Endodermal cell (in vitro differentiated cells): ENCODE data around the gene CBR3. TPM values are rescaled to one million over a fixed set of nuclear protein-coding genes. Genes with fewer than 3 reads are reported as not detected.
A peak's percentile ranks its signal among the peaks of the same experiment; 100 is the strongest.

Source experiments
- DNase-seq: peaks from one replicate; pipeline ENCODE4 v3.0.0-alpha.2; 2017
- H3K27ac ChIP-seq: 2 replicates; pipeline ENCODE4 v1.5.1; 2013; ENCODE audit warnings: mild to moderate bottlenecking, low read depth, low read length, moderate library complexity
- H3K27me3 ChIP-seq: 2 replicates; pipeline ENCODE4 v1.6.1; 2013; ENCODE audit warnings: mild to moderate bottlenecking, low read length, moderate library complexity; ENCODE audit not compliant: insufficient read depth, control insufficient read depth, poor library complexity, severe bottlenecking
- H3K36me3 ChIP-seq: 2 replicates; pipeline ENCODE4 v1.7.0; 2013; ENCODE audit warnings: mild to moderate bottlenecking, low read length, moderate library complexity; ENCODE audit not compliant: control insufficient read depth, insufficient read depth
- H3K4me1 ChIP-seq: one replicate; pipeline ENCODE4 v1.7.0; 2013; ENCODE audit warnings: low read length; ENCODE audit not compliant: control insufficient read depth, insufficient read depth
- H3K4me3 ChIP-seq: 2 replicates; pipeline ENCODE4 v1.5.1; 2013; ENCODE audit warnings: mild to moderate bottlenecking, low read length, moderate library complexity
- H3K9ac ChIP-seq: 2 replicates; pipeline ENCODE4 v1.6.1; 2013; ENCODE audit warnings: mild to moderate bottlenecking, low read length, moderate library complexity; ENCODE audit not compliant: poor library complexity, severe bottlenecking; ENCODE audit errors: extremely low read depth
- H3K9me3 ChIP-seq: 2 replicates; pipeline ENCODE4 v1.6.1; 2013; ENCODE audit warnings: mild to moderate bottlenecking, low read length, moderate library complexity; ENCODE audit not compliant: control insufficient read depth
- H3K27ac Mint-ChIP-seq: 2 replicates; pipeline ENCODE4 v1.8.0; 2020; ENCODE audit warnings: mixed read lengths
- H3K27me3 Mint-ChIP-seq: 2 replicates; pipeline ENCODE4 v1.8.0; 2021; ENCODE audit warnings: mild to moderate bottlenecking, mixed read lengths; ENCODE audit not compliant: insufficient read depth
- H3K36me3 Mint-ChIP-seq: 2 replicates; pipeline ENCODE4 v1.8.0; 2020; ENCODE audit warnings: low read depth, mixed read lengths
- H3K4me1 Mint-ChIP-seq: 2 replicates; pipeline ENCODE4 v1.8.0; 2020; ENCODE audit warnings: mixed read lengths
- H3K4me3 Mint-ChIP-seq: 2 replicates; pipeline ENCODE4 v1.8.0; 2020; ENCODE audit warnings: mild to moderate bottlenecking, moderate library complexity, mixed read lengths
- H3K9me3 Mint-ChIP-seq: 2 replicates; pipeline ENCODE4 v1.8.0; 2020; ENCODE audit warnings: mild to moderate bottlenecking, mixed read lengths
- CTCF ChIP-seq: fragments of 200-600 bp; sonication (generic); conservative IDR thresholded peaks from 2 replicates; pipeline ENCODE4 v1.5.0; 2021; ENCODE audit warnings: antibody characterized with exemption, mild to moderate bottlenecking
- WGBS, 2 experiments: methylation state at CpG; one replicate each; pipeline versions ENCODE4 v1.1.5 to v1.1.7; 2013; ENCODE audit warnings: missing lambda C conversion rate in 2 of 2, mixed read lengths in 1 of 2; ENCODE audit not compliant: insufficient coverage in 1 of 2, insufficient read length in 1 of 2; 5-methylcytosine and 5-hydroxymethylcytosine counted together
- total RNA-seq, 2 donors: library from RNA; stranded (reverse); fragmentation: NEBNext Ultra II Directional in 1 of 2; extraction: Animal tissue kit (Norgen Biotek cat#: 25700) in 1 of 2; gene quantifications; 2 replicates in 1 of 2; 3 replicates in 1 of 2; pipeline ENCODE4 v1.2.1, GENCODE V29; 2021

CBR3 gene
- total RNA-seq, 2 donors from 2014 or later = not detected

GRCh38 chr21:36125512-36126207 lies 9.2 kb upstream of the CBR3 start:
- Mint-ChIP-seq H3K9me3 (no peaks in the 10 kb centered on the region), H3K4me3 (no peak overlapping the region), H3K36me3 (no peaks in the 10 kb centered on the region), H3K27me3 (peaks cover 6% of the 10 kb centered on the region), H3K4me1 (peaks cover 22% of the 10 kb centered on the region), H3K27ac (no peak overlapping the region)
- no peaks in the 10 kb centered on the region for H3K4me1 ChIP-seq
- WGBS, 2 experiments = 52 to 55% methylated on average over 6 to 9 of the region's 9 CpGs
- H3K27me3 ChIP-seq = peaks cover 2% of the 10 kb centered on the region
- H3K27ac ChIP-seq = no peak overlapping the region
- peak; percentile 89 for TF ChIP-seq CTCF
- H3K4me3 ChIP-seq = no peak overlapping the region
- peak; percentile 79 for DNase-seq
- H3K9me3 ChIP-seq = no peaks in the 10 kb centered on the region
- no peak overlapping the region for H3K9ac ChIP-seq
- H3K36me3 ChIP-seq = no peaks in the 10 kb centered on the region

GRCh38 chr21:36126208-36126565 lies 8.7 kb upstream of the CBR3 start:
- H3K36me3 Mint-ChIP-seq = no peaks in the 10 kb centered on the region
- Histone ChIP-seq H3K9me3 (no peaks in the 10 kb centered on the region), H3K4me3 (no peak overlapping the region), H3K27ac (no peak overlapping the region), H3K9ac (no peak overlapping the region), H3K27me3 (peaks cover 7% of the 10 kb centered on the region), H3K36me3 (no peaks in the 10 kb centered on the region), H3K4me1 (no peaks in the 10 kb centered on the region)
- no peak overlapping the region for H3K4me3 Mint-ChIP-seq
- H3K9me3 Mint-ChIP-seq = no peaks in the 10 kb centered on the region
- TF ChIP-seq CTCF = no peak
- H3K27me3 Mint-ChIP-seq = peaks cover 12% of the 10 kb centered on the region
- H3K4me1 Mint-ChIP-seq = peaks cover 22% of the 10 kb centered on the region
- no peak for DNase-seq
- no peak overlapping the region for H3K27ac Mint-ChIP-seq

- WGBS, 2 experiments = 87 to 98% methylated on average over 2 to 5 of the region's 5 CpGs
- H3K27ac Mint-ChIP-seq = no peak overlapping the region
- no peak overlapping the region for H3K4me3 ChIP-seq
Observed at GRCh38 chr21:36126621-36127110, 8.2 kb upstream of the CBR3 start.

More at GRCh38 chr21:36126621-36127110, 8.2 kb upstream of the CBR3 start:
- Histone ChIP-seq H3K36me3 (no peaks in the 10 kb centered on the region), H3K9ac (no peak overlapping the region), H3K4me1 (no peaks in the 10 kb centered on the region), H3K9me3 (no peaks in the 10 kb centered on the region), H3K27me3 (peaks cover 7% of the 10 kb centered on the region), H3K27ac (no peak overlapping the region)
- no peak for TF ChIP-seq CTCF
- DNase-seq = no peak
- Mint-ChIP-seq H3K4me3 (no peak overlapping the region), H3K36me3 (no peaks in the 10 kb centered on the region), H3K4me1 (peaks cover 22% of the 10 kb centered on the region), H3K9me3 (no peaks in the 10 kb centered on the region), H3K27me3 (peaks cover 12% of the 10 kb centered on the region)
